GM23248 (cell line): ENCODE results near the gene FOXD4L6.
"Not testable (repeated sequence)": the region's sequence is repeated elsewhere in the genome, so short reads cannot be mapped to it uniquely, and the experiment has no call there.

Source experiments
- EZH2 ChIP-seq: fragments of 200-600 bp; sonication (generic); IDR thresholded peaks from 2 replicates; pipeline ENCODE4 v1.6.1; 2018; ENCODE audit warnings: antibody characterized with exemption, mild to moderate bottlenecking; ENCODE audit not compliant: insufficient read depth, poor library complexity, severe bottlenecking
- EZH2phosphoT487 ChIP-seq: fragments of 200-600 bp; sonication (generic); IDR thresholded peaks from 2 replicates; pipeline ENCODE4 v1.6.1; 2018; ENCODE audit warnings: antibody characterized with exemption, moderate library complexity, mild to moderate bottlenecking, low read depth; ENCODE audit not compliant: insufficient read depth

DNA sequence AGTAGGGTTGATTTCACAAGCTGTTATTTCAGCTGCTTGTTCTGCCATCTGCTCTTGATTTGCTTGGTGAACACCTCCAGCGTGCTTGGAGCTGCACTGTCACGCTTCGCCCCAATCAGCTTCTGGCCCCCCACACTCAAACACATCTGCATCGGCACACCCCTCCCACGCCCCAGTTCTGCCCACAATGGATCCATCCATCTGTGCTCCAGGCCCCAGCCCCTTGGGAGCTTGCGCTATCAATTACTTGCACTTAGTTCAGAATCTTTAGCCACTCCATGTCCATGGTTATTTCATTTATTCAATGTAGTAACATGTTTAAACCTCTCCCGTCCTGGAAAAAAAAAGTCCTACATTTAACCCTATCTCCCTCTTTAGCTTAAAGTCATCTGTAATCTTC lies 28.0 kb downstream of the FOXD4L6 start:
- TF ChIP-seq EZH2phosphoT487, EZH2: not testable (repeated sequence)
